HFF-Myc (cell line): ENCODE data around the gene RAB14.

ENCODE experiments used
- DNase-seq: peaks from one replicate; pipeline ENCODE4 v3.0.0-alpha.2; 2011; ENCODE audit warnings: low read depth; ENCODE audit errors: extremely low read depth
- H3K4me3 ChIP-seq: replicated peaks from 2 replicates; pipeline ENCODE4 v1.5.1; 2011; ENCODE audit warnings: low read depth, mild to moderate bottlenecking, control low read depth, low read length
- TF ChIP-seq, protein P1 (sequence below): IDR thresholded peaks from 2 replicates; pipeline ENCODE4 v1.5.1; 2012; ENCODE audit warnings: mild to moderate bottlenecking, low read depth, low read length, control low read depth; ENCODE audit errors: missing control alignments

The RAB14 gene

DNA sequence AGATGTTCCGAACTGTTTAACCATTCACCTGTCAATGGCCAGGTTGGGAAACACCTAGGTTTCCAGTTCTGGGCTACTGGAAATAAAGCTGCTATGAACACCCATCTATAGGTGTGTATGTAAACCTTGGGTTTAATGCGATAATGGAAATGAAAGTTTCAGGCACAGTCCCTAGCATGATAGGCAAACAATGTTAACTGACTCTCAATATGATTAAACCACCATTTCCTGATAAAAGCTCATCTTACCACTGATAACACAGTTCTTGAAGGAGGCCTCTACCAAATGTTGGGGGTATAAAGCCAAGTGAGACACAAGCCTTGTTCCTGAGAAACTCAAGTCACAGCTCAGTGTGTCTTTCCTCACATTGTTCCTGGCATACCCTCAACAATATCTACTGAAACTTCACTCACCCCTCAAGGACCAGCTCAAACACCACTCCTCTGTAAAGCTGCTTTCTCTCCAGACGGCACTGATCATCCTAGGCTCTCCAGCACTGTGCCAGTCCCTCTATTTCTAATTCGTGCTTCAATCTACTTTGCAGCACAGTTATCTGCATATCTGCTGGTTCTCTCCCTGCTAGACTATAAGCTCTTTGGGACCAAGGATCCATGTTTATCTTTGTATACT, 15.8 kb downstream of the RAB14 start:
- no peak overlapping the region for H3K4me3 ChIP-seq
- no peak for DNase-seq
- TF ChIP-seq, protein P1, sequence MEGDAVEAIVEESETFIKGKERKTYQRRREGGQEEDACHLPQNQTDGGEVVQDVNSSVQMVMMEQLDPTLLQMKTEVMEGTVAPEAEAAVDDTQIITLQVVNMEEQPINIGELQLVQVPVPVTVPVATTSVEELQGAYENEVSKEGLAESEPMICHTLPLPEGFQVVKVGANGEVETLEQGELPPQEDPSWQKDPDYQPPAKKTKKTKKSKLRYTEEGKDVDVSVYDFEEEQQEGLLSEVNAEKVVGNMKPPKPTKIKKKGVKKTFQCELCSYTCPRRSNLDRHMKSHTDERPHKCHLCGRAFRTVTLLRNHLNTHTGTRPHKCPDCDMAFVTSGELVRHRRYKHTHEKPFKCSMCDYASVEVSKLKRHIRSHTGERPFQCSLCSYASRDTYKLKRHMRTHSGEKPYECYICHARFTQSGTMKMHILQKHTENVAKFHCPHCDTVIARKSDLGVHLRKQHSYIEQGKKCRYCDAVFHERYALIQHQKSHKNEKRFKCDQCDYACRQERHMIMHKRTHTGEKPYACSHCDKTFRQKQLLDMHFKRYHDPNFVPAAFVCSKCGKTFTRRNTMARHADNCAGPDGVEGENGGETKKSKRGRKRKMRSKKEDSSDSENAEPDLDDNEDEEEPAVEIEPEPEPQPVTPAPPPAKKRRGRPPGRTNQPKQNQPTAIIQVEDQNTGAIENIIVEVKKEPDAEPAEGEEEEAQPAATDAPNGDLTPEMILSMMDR = no peak

DNA sequence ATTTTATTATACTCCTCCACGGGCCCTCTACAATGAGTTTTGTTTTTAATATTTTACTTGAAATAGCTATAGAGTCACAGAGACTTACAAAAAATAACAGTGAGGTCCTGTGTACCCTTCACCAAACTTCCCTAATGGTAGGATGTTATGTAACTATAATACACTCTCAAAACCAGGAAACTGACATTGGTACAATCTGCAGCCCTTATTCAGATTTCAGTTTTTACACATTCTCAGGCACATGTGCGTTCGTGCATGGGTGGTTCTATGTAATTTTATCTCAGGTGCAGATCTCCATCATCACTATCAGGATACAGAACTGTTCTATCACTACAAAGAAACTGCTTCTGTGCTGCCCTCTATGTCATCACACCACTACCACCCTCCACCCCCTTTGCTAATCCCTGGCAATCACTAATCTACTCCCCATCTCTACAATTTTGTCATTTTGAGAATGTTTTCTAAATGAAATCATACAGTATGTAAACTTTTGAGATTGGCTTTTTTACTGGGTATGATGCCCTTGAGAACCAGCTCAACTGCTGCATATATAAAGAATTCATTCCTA, 16.4 kb downstream of the RAB14 start:
- DNase-seq = no peak

DNA sequence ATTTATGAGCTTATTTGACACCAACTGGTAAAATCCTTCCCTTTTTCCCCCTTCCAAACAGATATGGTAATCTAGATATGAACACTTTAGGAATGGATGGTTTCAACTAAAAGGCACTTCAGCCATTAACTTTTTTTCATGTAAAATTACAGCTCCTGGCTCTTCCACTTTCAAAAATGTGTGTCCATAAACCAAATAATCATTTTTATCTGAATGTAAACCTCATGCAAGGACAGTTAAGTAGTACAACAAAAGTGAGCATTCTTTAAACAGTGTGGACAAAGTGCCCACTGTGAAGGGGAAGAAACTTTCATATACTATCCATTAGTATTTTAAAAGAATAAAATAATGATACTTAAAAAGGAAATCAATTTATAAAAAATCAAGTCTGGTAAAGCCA, 17.2 kb downstream of the RAB14 start:
- TF ChIP-seq, protein P1 = no peak
- no peak overlapping the region for H3K4me3 ChIP-seq
- no peak for DNase-seq

More for the DNA sequence above, 16.4 kb downstream of the RAB14 start:
- TF ChIP-seq, protein P1 = no peak
- H3K4me3 ChIP-seq = no peak overlapping the region

DNA sequence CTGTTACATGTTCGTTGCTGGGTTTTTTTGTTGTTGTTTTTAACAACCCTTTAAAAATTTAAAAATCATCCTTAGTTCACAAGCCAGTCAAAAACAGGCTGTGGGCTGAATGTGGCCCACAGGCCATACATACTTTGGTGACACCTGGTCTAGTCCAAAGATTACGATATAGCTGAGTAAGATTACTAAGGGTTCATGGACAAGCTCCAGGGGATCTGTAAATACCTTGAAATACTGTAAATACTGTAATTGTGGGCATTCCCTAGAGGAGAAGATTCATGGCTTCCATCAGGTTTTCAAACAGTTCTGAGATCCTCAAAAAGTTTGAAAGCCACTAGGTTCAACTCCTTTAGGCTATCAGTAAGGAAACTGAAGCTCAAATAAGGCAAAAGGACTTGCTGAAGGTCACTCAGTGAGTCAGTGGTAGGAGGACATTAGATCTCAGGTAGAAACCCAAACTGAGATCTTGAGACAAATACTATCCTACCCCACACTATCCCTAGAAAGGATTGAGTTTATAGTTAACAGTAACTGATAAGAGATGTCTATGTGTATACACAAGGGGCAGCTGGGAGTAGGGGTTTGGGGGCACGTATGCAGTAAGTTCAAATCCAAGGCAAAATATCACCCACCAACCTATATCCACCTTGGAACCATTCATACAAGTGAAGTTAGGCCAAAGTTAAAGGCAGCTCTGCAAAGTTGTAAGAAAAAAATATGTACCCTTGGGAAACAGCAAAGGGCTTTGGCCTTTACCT, 17.8 kb downstream of the RAB14 start:
- H3K4me3 ChIP-seq = no peak overlapping the region
- TF ChIP-seq, protein P1 = no peak
- no peak for DNase-seq

DNA sequence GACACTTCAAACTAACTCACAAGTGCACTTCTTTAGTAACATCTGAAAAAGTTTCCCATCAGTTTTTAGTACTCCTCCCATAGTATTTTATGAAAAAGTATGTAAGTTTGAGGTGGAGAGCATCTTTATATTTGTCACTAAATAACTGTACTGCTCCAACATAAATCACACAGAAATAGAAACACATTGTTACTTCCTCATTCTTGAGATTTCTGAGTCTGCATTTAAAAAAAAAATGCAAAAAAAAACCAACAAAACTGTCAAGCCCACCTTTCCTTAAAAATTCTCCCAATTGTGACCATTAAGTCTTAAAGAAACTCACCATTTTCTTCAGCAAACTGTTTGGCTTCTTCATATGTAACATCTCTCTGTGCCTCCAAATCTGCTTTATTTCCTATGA, 18.7 kb downstream of the RAB14 start:
- no peak overlapping the region for H3K4me3 ChIP-seq
- TF ChIP-seq, protein P1 = no peak
- DNase-seq = no peak

DNA sequence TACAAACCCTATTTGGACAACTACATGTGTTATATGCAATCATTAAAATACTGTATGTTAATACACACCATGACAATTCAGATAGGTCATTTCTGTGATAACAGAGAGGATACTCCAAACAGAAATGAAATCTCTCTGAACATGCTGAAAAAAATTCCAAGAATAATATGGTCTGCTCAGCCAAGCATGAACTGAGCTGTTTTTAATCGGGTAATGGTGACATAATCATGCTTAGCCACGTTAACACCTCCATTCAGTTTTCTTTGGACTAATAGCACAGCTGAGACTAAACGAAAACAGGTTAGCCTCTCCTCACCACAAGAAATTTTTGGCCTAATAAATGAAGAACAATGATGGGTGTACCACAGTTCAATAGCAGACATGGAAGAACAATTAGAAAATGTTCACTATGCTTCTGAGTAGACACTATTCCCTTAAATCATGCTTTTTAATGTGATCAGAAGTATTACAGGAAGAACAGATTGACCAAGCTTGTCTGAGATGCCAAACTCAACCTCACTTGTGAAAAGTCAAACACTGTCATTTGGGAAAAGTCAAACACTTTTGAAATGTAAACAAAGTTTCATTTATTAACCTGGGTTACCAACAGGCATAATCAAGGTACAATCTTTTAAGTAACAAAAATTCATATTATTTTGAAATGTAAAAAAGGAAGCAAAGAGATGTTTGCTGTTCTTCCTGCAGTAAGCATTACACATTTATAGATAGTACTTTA, 19.4 kb downstream of the RAB14 start:
- TF ChIP-seq, protein P1 = no peak
- no peak for DNase-seq
- no peak overlapping the region for H3K4me3 ChIP-seq
